HEK293 (cell line): ENCODE measurements around the gene JPH3.

Source experiments
- CTCF ChIA-PET: fragments of 350-600 bp; formaldehyde crosslinking; extraction: SDS; loops from one replicate; lab custom pipeline; 2021; ENCODE audit warnings: antibody characterized with exemption; lab: Yijun Ruan, JAX
- POLR2A ChIA-PET: fragments of 300-600 bp; formaldehyde crosslinking; extraction: SDS; loops from one replicate; lab custom pipeline; 2020; ENCODE audit warnings: antibody characterized with exemption, inconsistent platforms; lab: Yijun Ruan, JAX
- H3K27ac ChIP-seq: fragments of 200-500 bp; sonication (Bioruptor generic); 2 replicates; pipeline ENCODE4 v1.5.1; 2014; ENCODE audit warnings: low read depth, low read length, control low read depth, inconsistent platforms; ENCODE audit errors: extremely low read depth
- H3K36me3 ChIP-seq, 2 experiments: fragments of 200-500 bp in 1 of 2; sonication (Bioruptor generic) in 1 of 2; 1 replicate in 1 of 2; 2 replicates in 1 of 2; pipeline ENCODE4 v1.5.1; 2014 to 2017; ENCODE audit warnings: inconsistent platforms in 2 of 2, low read length in 2 of 2; ENCODE audit not compliant: control insufficient read depth in 2 of 2, insufficient read depth in 1 of 2
- H3K4me1 ChIP-seq: fragments of 200-500 bp; sonication (Bioruptor generic); 2 replicates; pipeline ENCODE4 v1.5.1; 2014; ENCODE audit warnings: mild to moderate bottlenecking, low read length, inconsistent platforms; ENCODE audit not compliant: control insufficient read depth, insufficient read depth
- H3K4me3 ChIP-seq: 2 replicates; pipeline ENCODE4 v1.5.1; 2011; ENCODE audit warnings: low read depth, mild to moderate bottlenecking, control low read depth, low read length, moderate library complexity
- H3K9me3 ChIP-seq: fragments of 200-500 bp; sonication (Bioruptor generic); 2 replicates; pipeline ENCODE4 v1.5.1; 2014; ENCODE audit warnings: low read depth, low read length, inconsistent platforms; ENCODE audit not compliant: control insufficient read depth, insufficient read depth
- GFI1B ChIP-seq: fragments of 450-650 bp; formaldehyde crosslinking; IDR thresholded peaks from 2 replicates; pipeline ENCODE4 v1.5.1; 2016; ENCODE audit warnings: missing biosample characterization, missing genetic modification characterization
- HOXD13 ChIP-seq: sonication (generic); formaldehyde crosslinking; IDR thresholded peaks from 2 replicates; pipeline ENCODE4 v1.8.0; 2022; ENCODE audit warnings: missing genetic modification reagents, borderline replicate concordance
- KLF1 ChIP-seq: fragments of 450-650 bp; formaldehyde crosslinking; IDR thresholded peaks from 2 replicates; pipeline ENCODE4 v1.5.1; 2016; ENCODE audit warnings: missing biosample characterization, missing genetic modification characterization
- SCRT1 ChIP-seq: fragments of 450-650 bp; formaldehyde crosslinking; IDR thresholded peaks from 2 replicates; pipeline ENCODE4 v1.5.1; 2016; ENCODE audit warnings: missing biosample characterization, missing genetic modification characterization, borderline replicate concordance
- YY1 ChIP-seq: fragments of 450-650 bp; formaldehyde crosslinking; IDR thresholded peaks from 2 replicates; pipeline ENCODE4 v1.5.1; 2018; ENCODE audit warnings: missing biosample characterization, missing genetic modification characterization
- ZFP3 ChIP-seq: fragments of 450-650 bp; formaldehyde crosslinking; IDR thresholded peaks from 2 replicates; pipeline ENCODE4 v1.5.1; 2016; ENCODE audit warnings: low read depth, missing biosample characterization, missing genetic modification characterization
- ZNF16 ChIP-seq: fragments of 450-650 bp; formaldehyde crosslinking; IDR thresholded peaks from 2 replicates; pipeline ENCODE4 v1.5.1; 2016; ENCODE audit warnings: low read depth, missing biosample characterization, missing genetic modification characterization
- ZNF174 ChIP-seq: fragments of 450-650 bp; formaldehyde crosslinking; IDR thresholded peaks from 2 replicates; pipeline ENCODE4 v1.5.0; 2017; ENCODE audit warnings: missing biosample characterization, mild to moderate bottlenecking, missing genetic modification characterization
- ZNF2 ChIP-seq: fragments of 450-650 bp; formaldehyde crosslinking; IDR thresholded peaks from 2 replicates; pipeline ENCODE4 v1.5.1; 2016; ENCODE audit warnings: missing biosample characterization, missing genetic modification characterization
- ZNF223 ChIP-seq: fragments of 450-650 bp; formaldehyde crosslinking; IDR thresholded peaks from 2 replicates; pipeline ENCODE4 v1.5.1; 2016; ENCODE audit warnings: missing biosample characterization, missing genetic modification characterization
- ZNF514 ChIP-seq: fragments of 450-650 bp; formaldehyde crosslinking; IDR thresholded peaks from 2 replicates; pipeline ENCODE4 v1.5.1; 2016; ENCODE audit warnings: missing biosample characterization, missing genetic modification characterization
- ZNF544 ChIP-seq: fragments of 450-650 bp; formaldehyde crosslinking; IDR thresholded peaks from 2 replicates; pipeline ENCODE4 v1.5.0; 2017; ENCODE audit warnings: missing biosample characterization, missing genetic modification characterization
- ZNF560 ChIP-seq: fragments of 450-650 bp; formaldehyde crosslinking; IDR thresholded peaks from 2 replicates; pipeline ENCODE4 v1.5.1; 2017; ENCODE audit warnings: missing biosample characterization, missing genetic modification characterization, borderline replicate concordance
- ZNF747 ChIP-seq: fragments of 450-650 bp; formaldehyde crosslinking; IDR thresholded peaks from 2 replicates; pipeline ENCODE4 v1.5.1; 2016; ENCODE audit warnings: missing biosample characterization, missing genetic modification characterization
- ZSCAN30 ChIP-seq: fragments of 450-650 bp; IDR thresholded peaks from 2 replicates; pipeline ENCODE4 v1.5.1; 2018; ENCODE audit warnings: missing biosample characterization, mild to moderate bottlenecking, missing genetic modification characterization, moderate library complexity
- TF ChIP-seq, protein P1 (sequence below): fragments of 450-650 bp; formaldehyde crosslinking; IDR thresholded peaks from 2 replicates; pipeline ENCODE4 v1.5.1; 2016; ENCODE audit warnings: missing biosample characterization, missing genetic modification characterization
- TF ChIP-seq, protein P2 (sequence below): fragments of 450-650 bp; formaldehyde crosslinking; IDR thresholded peaks from 2 replicates; pipeline ENCODE4 v1.5.0; 2017; ENCODE audit warnings: missing biosample characterization, missing genetic modification characterization, borderline replicate concordance
- TF ChIP-seq, protein P3 (sequence below): fragments of 450-650 bp; formaldehyde crosslinking; IDR thresholded peaks from 2 replicates; pipeline ENCODE4 v1.5.1; 2016; ENCODE audit warnings: missing biosample characterization, missing genetic modification characterization
- TF ChIP-seq, protein P4 (sequence below): fragments of 450-650 bp; formaldehyde crosslinking; IDR thresholded peaks from 2 replicates; pipeline ENCODE4; 2016; ENCODE audit warnings: missing biosample characterization, missing genetic modification characterization
- TF ChIP-seq, protein P5 (sequence below): fragments of 450-650 bp; formaldehyde crosslinking; IDR thresholded peaks from 2 replicates; pipeline ENCODE4 v1.5.1; 2016; ENCODE audit warnings: missing biosample characterization, missing genetic modification characterization

Gene JPH3

DNA sequence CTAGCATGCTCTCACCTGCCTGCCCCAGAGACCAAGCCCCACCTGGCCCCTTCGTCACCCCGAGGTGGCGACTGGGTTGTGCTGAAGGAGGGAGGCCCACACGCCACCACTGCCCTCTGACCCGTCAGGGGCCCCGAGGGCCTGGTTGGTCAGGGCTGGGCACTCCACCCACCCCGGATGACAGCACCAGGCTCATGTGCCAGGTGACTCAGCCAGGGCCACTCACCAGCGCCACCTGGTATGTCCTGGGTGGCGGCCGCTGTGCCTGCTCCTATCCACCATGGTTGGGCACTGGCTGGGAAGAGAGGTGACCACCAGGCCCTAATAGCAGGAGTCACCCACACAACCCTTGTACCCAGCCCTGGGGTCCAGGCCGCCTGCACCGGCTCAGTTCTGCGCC, 68.9 kb downstream of the JPH3 start:
- H3K4me3 ChIP-seq = no peak overlapping the region
- CTCF ChIA-PET = no interaction called here

DNA sequence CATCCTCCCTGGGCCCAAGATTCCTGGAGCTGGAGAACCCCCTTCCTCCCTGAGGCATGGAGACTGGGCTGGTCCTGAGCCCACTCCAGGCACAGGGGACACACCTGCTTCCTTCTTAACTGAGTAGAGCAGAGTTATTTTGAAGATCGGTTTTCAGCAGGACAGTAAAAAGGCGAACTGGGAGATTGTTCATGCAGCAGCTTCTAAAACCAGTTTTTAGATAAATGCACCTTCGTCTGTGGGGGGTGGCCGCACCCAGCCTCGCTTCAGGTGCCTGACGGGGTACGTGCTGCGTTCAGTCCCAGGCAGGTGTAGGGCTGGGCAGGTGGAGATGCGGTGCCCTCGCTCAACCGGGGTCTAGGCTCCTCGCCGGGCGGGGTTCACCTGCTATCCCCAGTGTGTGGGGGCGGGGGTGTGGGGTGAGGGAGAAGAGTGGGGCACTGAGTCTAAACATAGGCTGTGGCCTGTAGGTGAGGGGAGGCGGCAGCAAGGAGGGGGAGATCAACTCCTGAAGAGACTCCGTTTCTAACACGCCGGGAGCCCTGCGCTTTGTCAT, 69.5 kb downstream of the JPH3 start:
- CTCF ChIA-PET = no interaction called here
- no peak overlapping the region for H3K27ac ChIP-seq
- no peak for TF ChIP-seq ZNF16 (tag by site-specific recombination)
- TF ChIP-seq, protein P1, sequence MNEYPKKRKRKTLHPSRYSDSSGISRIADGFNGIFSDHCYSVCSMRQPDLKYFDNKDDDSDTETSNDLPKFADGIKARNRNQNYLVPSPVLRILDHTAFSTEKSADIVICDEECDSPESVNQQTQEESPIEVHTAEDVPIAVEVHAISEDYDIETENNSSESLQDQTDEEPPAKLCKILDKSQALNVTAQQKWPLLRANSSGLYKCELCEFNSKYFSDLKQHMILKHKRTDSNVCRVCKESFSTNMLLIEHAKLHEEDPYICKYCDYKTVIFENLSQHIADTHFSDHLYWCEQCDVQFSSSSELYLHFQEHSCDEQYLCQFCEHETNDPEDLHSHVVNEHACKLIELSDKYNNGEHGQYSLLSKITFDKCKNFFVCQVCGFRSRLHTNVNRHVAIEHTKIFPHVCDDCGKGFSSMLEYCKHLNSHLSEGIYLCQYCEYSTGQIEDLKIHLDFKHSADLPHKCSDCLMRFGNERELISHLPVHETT = no peak
- no peak for TF ChIP-seq ZFP3
- no peak for TF ChIP-seq ZNF747 (tag by site-specific recombination)
- TF ChIP-seq ZNF560 (tag by site-specific recombination) = no peak
- TF ChIP-seq, protein P2, sequence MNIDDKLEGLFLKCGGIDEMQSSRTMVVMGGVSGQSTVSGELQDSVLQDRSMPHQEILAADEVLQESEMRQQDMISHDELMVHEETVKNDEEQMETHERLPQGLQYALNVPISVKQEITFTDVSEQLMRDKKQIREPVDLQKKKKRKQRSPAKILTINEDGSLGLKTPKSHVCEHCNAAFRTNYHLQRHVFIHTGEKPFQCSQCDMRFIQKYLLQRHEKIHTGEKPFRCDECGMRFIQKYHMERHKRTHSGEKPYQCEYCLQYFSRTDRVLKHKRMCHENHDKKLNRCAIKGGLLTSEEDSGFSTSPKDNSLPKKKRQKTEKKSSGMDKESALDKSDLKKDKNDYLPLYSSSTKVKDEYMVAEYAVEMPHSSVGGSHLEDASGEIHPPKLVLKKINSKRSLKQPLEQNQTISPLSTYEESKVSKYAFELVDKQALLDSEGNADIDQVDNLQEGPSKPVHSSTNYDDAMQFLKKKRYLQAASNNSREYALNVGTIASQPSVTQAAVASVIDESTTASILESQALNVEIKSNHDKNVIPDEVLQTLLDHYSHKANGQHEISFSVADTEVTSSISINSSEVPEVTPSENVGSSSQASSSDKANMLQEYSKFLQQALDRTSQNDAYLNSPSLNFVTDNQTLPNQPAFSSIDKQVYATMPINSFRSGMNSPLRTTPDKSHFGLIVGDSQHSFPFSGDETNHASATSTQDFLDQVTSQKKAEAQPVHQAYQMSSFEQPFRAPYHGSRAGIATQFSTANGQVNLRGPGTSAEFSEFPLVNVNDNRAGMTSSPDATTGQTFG (tag by site-specific recombination) = no peak
- TF ChIP-seq, all 188 proteins: peak for 0
- no peaks in the 10 kb centered on the region for H3K36me3 ChIP-seq
- POLR2A ChIA-PET = no interaction called here
- no peaks in the 10 kb centered on the region for H3K9me3 ChIP-seq
- no peak overlapping the region for H3K4me3 ChIP-seq
- no peaks in the 10 kb centered on the region for H3K4me1 ChIP-seq

More for the DNA sequence above, 68.9 kb downstream of the JPH3 start:
- H3K27ac ChIP-seq = no peak overlapping the region
- H3K9me3 ChIP-seq = no peaks in the 10 kb centered on the region
- peak; percentile 54 for TF ChIP-seq KLF1 (tag by site-specific recombination)
- no peak for TF ChIP-seq YY1 (tag by site-specific recombination)
- POLR2A ChIA-PET = no interaction called here
- H3K4me1 ChIP-seq = no peaks in the 10 kb centered on the region
- no peaks in the 10 kb centered on the region for H3K36me3 ChIP-seq

DNA sequence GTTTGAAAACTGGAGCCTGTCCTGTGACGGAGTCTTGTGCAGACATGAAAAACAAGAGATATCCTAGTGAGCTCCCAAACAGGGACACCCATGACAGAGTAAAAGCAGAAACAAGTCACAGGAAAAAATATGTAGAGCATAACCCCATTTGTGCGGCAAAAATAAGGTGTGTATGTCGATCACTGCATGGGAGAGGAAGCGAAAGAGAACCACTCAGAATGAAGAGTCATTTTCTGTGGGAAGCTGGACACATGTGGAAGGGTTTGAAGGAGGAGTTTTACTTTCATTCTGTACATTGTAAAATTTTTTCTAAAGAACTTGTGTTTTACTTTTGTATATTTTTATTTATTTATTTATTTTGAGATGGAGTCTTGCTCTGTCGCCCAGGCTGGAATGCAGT, 72.1 kb downstream of the JPH3 start:
- ChIA-PET CTCF (interaction anchor here (0.7 to 2.1 kb wide), 2 partner anchors 20 to 38 kb away, joined by 4 to 8 read pairs; no protein-coding TSS in a partner anchor), POLR2A (no interaction called here)
- Histone ChIP-seq H3K4me1 (no peaks in the 10 kb centered on the region), H3K27ac (no peak overlapping the region), H3K4me3 (no peak overlapping the region), H3K36me3 (no peaks in the 10 kb centered on the region), H3K9me3 (no peaks in the 10 kb centered on the region)
- TF ChIP-seq, protein P3, sequence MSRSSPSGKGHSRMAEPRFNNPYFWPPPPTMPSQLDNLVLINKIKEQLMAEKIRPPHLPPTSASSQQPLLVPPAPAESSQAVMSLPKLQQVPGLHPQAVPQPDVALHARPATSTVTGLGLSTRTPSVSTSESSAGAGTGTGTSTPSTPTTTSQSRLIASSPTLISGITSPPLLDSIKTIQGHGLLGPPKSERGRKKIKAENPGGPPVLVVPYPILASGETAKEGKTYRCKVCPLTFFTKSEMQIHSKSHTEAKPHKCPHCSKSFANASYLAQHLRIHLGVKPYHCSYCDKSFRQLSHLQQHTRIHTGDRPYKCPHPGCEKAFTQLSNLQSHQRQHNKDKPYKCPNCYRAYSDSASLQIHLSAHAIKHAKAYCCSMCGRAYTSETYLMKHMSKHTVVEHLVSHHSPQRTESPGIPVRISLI (tag by site-specific recombination) = no peak
- TF ChIP-seq GFI1B (tag by site-specific recombination) = no peak

DNA sequence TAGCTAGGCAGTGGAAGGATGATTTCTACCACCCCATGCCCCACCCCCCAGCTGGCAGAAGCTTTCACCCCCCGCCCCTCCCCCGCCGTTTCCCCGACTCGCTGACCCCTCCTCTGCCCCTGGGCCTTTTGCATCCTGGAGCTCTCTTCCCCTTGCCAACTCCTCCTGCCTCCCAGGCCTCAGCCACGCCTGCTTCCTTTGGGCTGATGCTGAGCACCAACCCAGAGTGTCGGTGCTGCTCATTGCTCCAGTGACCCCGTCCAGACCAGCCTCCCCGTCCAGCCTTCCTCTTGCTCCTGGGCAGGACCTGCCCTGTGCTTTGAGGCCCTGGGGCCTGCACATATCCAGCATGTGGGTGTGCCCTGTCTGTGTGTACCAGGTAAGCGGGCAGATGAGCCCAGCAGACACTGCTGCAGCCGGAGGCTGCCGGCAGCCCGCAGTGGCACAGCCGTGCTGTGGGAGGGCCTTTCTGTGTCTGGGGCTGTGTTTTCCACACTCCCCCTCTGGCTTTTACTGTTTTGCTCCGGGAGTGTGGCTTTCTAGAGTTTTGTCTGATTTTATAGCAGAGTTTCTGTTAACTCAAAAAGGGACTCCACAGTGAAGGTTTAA, 72.9 kb downstream of the JPH3 start:
- H3K27ac ChIP-seq = no peak overlapping the region
- no peaks in the 10 kb centered on the region for H3K9me3 ChIP-seq
- no peak overlapping the region for H3K4me3 ChIP-seq
- POLR2A ChIA-PET = no interaction called here
- no peaks in the 10 kb centered on the region for H3K36me3 ChIP-seq
- H3K4me1 ChIP-seq = no peaks in the 10 kb centered on the region
- CTCF ChIA-PET = interaction anchor here (2.1 kb wide), 1 partner anchor 39 kb away, joined by 8 read pairs; no protein-coding TSS in a partner anchor
- TF ChIP-seq ZNF544 (no peak), ZNF2 (tag by site-specific recombination) (no peak), ZNF174 (no peak), SCRT1 (tag by site-specific recombination) (no peak), HOXD13 (CRISPR knock-in tag) (no peak), ZSCAN30 (no peak), ZNF223 (tag by site-specific recombination) (no peak), ZNF514 (tag by site-specific recombination) (no peak)
- TF ChIP-seq, protein P4, sequence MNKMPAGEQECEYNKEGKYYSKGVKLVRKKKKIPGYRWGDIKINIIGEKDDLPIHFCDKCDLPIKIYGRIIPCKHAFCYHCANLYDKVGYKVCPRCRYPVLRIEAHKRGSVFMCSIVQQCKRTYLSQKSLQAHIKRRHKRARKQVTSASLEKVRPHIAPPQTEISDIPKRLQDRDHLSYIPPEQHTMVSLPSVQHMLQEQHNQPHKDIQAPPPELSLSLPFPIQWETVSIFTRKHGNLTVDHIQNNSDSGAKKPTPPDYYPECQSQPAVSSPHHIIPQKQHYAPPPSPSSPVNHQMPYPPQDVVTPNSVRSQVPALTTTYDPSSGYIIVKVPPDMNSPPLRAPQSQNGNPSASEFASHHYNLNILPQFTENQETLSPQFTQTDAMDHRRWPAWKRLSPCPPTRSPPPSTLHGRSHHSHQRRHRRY (tag by site-specific recombination) = no peak
- TF ChIP-seq, protein P5, sequence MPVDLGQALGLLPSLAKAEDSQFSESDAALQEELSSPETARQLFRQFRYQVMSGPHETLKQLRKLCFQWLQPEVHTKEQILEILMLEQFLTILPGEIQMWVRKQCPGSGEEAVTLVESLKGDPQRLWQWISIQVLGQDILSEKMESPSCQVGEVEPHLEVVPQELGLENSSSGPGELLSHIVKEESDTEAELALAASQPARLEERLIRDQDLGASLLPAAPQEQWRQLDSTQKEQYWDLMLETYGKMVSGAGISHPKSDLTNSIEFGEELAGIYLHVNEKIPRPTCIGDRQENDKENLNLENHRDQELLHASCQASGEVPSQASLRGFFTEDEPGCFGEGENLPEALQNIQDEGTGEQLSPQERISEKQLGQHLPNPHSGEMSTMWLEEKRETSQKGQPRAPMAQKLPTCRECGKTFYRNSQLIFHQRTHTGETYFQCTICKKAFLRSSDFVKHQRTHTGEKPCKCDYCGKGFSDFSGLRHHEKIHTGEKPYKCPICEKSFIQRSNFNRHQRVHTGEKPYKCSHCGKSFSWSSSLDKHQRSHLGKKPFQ (tag by site-specific recombination) = no peak
